CD4-positive, alpha-beta memory T cell (primary cell): ENCODE results near the gene MTREX. TPM values are rescaled to one million over a fixed set of nuclear protein-coding genes. Genes with fewer than 3 reads are reported as not detected.

Experiments used
- CTCF ChIA-PET: fragments of 350-600 bp; sonication (Branson Sonifier 250); formaldehyde crosslinking; loops from one replicate; lab custom pipeline; 2021; ENCODE audit warnings: inconsistent platforms; ENCODE audit not compliant: partially characterized antibody; lab: Charles Lee
- POLR2A ChIA-PET: fragments of 350-600 bp; sonication (Branson Sonifier 250); formaldehyde crosslinking; loops from one replicate; lab custom pipeline; 2021; ENCODE audit not compliant: partially characterized antibody; lab: Charles Lee
- DNase-seq, 5 donors: peaks; one replicate each; pipeline versions ENCODE4 v3.0.0 to v3.0.0-alpha.2; 2020 to 2022; ENCODE audit warnings: mixed read lengths in 1 of 5
- H3K27ac ChIP-seq: one replicate; pipeline ENCODE4 v1.7.0; 2013; ENCODE audit warnings: low read depth, low read length
- H3K27me3 ChIP-seq: 2 replicates; pipeline ENCODE4 v1.7.0; 2013; ENCODE audit warnings: mild to moderate bottlenecking, low read length, moderate library complexity; ENCODE audit not compliant: insufficient read depth
- H3K36me3 ChIP-seq: 2 replicates; pipeline ENCODE4 v1.7.0; 2013; ENCODE audit warnings: mild to moderate bottlenecking, low read length, moderate library complexity; ENCODE audit not compliant: insufficient read depth
- H3K4me1 ChIP-seq: 2 replicates; pipeline ENCODE4 v1.7.0; 2013; ENCODE audit warnings: mild to moderate bottlenecking, low read length, moderate library complexity; ENCODE audit not compliant: insufficient read depth
- H3K4me3 ChIP-seq, 2 donors: one replicate each; pipeline ENCODE4 v1.7.0; 2013; ENCODE audit warnings: low read length in 2 of 2, mild to moderate bottlenecking in 1 of 2
- H3K9me3 ChIP-seq, 2 donors: one replicate each; pipeline ENCODE4 v1.7.0; 2013; ENCODE audit warnings: low read length in 2 of 2, control low read depth in 1 of 2; ENCODE audit not compliant: control insufficient read depth in 1 of 2
- H3K27ac Mint-ChIP-seq, 7 donors: one replicate each; pipeline ENCODE4 v1.8.0; 2020 to 2021; ENCODE audit warnings: mixed read lengths in 7 of 7, mild to moderate bottlenecking in 6 of 7, inconsistent platforms in 3 of 7, moderate library complexity in 3 of 7
- H3K27me3 Mint-ChIP-seq, 2 donors: one replicate each; pipeline ENCODE4 v1.8.0; 2020 to 2021; ENCODE audit warnings: mixed read lengths in 2 of 2
- H3K36me3 Mint-ChIP-seq, 2 donors: one replicate each; pipeline ENCODE4 v1.8.0; 2020 to 2021; ENCODE audit warnings: mixed read lengths in 2 of 2, inconsistent platforms in 1 of 2, mild to moderate bottlenecking in 1 of 2
- H3K4me1 Mint-ChIP-seq, 4 donors: one replicate each; pipeline ENCODE4 v1.8.0; 2020 to 2021; ENCODE audit warnings: mixed read lengths in 4 of 4, mild to moderate bottlenecking in 1 of 4
- H3K4me3 Mint-ChIP-seq, 8 donors: one replicate each; pipeline ENCODE4 v1.8.0; 2020 to 2021; ENCODE audit warnings: mixed read lengths in 8 of 8, mild to moderate bottlenecking in 7 of 8, moderate library complexity in 6 of 8, inconsistent platforms in 3 of 8
- H3K9me3 Mint-ChIP-seq, 8 donors: one replicate each; pipeline ENCODE4 v1.8.0; 2020 to 2021; ENCODE audit warnings: mixed read lengths in 8 of 8, mild to moderate bottlenecking in 5 of 8, inconsistent platforms in 3 of 8, moderate library complexity in 1 of 8
- intact Hi-C: fragments of 100-400 bp; cut with micrococcal nuclease; formaldehyde crosslinking; loops from one replicate; pipeline ENCODE4 v1.15.1; 2023
- polyA plus RNA-seq, 2 donors: library from polyadenylated mRNA; unstranded; fragments of 300-500 nt; fragmentation: Illumina TruSeq; gene quantifications; one replicate each; pipeline ENCODE4 v1.2.3, GENCODE V29; 2021
- total RNA-seq, 2 experiments: library from RNA; stranded (reverse); gene quantifications; one replicate each; pipeline ENCODE4 v1.2.3, GENCODE V29; 2021

The MTREX gene
- total and polyA plus RNA-seq, 4 experiments from 2014 or later, result 28.8 to 82.2 (median 55.4) TPM

- Mint-ChIP-seq H3K4me1 (peaks cover 0 to 1% (median under 1%) of the 10 kb centered on the region in 4 donors), H3K27ac (no peak overlapping the region), H3K27me3 (no peaks in the 10 kb centered on the region), H3K36me3 (peaks cover 5 to 18% of the 10 kb centered on the region in 2 donors), H3K9me3 (no peaks in the 10 kb centered on the region), H3K4me3 (no peak overlapping the region)
- H3K9me3 ChIP-seq, result no peaks in the 10 kb centered on the region
- no peaks in the 10 kb centered on the region for H3K27me3 ChIP-seq
- intact Hi-C loops, result no loop called here
- no peak for DNase-seq
- H3K4me3 ChIP-seq, result no peak overlapping the region
- H3K27ac ChIP-seq, result no peak overlapping the region
- CTCF ChIA-PET, result no interaction called here
- no peaks in the 10 kb centered on the region for H3K36me3 ChIP-seq
- no peaks in the 10 kb centered on the region for H3K4me1 ChIP-seq
- POLR2A ChIA-PET, result no interaction called here
Observed at GRCh38 chr5:55459572-55459971, 151.8 kb downstream of the MTREX start.

DNA sequence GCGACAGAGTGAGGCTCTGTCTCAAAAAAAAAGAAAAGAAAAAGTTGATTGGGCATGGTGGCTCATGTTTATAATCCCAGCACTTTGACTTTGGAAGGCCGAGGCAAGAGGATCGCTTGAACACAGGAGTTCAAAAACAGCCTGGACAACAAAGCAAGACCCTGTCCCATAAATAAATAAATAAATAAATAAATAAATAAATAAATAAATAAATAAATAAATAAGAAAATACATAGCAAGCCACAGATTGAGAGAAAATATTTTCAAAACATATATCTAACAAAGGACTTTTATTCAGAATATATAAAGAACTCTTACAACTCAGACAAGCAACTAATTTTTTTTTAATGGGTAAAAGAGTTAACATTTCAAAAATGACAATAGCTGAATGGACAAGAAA is 155.8 kb downstream of the MTREX start:
- no peak overlapping the region for H3K4me3 Mint-ChIP-seq
- ChIA-PET CTCF (interaction anchor here (1.0 kb wide), 1 partner anchor 10 kb away, joined by 3 read pairs; no protein-coding TSS in a partner anchor), POLR2A (no interaction called here)
- intact Hi-C loops, result no loop called here
- Histone ChIP-seq H3K9me3 (no peaks in the 10 kb centered on the region), H3K4me3 (no peak overlapping the region), H3K27ac (no peak overlapping the region), H3K4me1 (no peaks in the 10 kb centered on the region), H3K36me3 (no peaks in the 10 kb centered on the region), H3K27me3 (no peaks in the 10 kb centered on the region)
- no peak for DNase-seq
- peaks cover 0 to 7% (median under 1%) of the 10 kb centered on the region in 4 donors for H3K4me1 Mint-ChIP-seq
- H3K27ac Mint-ChIP-seq, result no peak overlapping the region
- no peaks in the 10 kb centered on the region for H3K27me3 Mint-ChIP-seq
- H3K36me3 Mint-ChIP-seq, result peaks cover 11 to 29% of the 10 kb centered on the region in 2 donors
- H3K9me3 Mint-ChIP-seq, result peaks cover 0 to 3% (median 0%) of the 10 kb centered on the region in 8 donors

- no peak for DNase-seq
- no peaks in the 10 kb centered on the region for H3K27me3 ChIP-seq
- peaks cover 11 to 28% of the 10 kb centered on the region in 2 donors for H3K36me3 Mint-ChIP-seq
- no peak overlapping the region for H3K27ac ChIP-seq
- ChIA-PET POLR2A (interaction anchor here (0.6 kb wide), 1 partner anchor 1048 kb away, joined by 4 read pairs; no protein-coding TSS in a partner anchor), CTCF (no interaction called here)
- H3K27ac Mint-ChIP-seq, result no peak overlapping the region
- intact Hi-C loops, result no loop called here
- peaks cover 0 to 9% (median 0%) of the 10 kb centered on the region in 4 donors for H3K4me1 Mint-ChIP-seq
- H3K4me3 Mint-ChIP-seq, result no peak overlapping the region
- no peaks in the 10 kb centered on the region for H3K9me3 ChIP-seq
- H3K27me3 Mint-ChIP-seq, result no peaks in the 10 kb centered on the region
- H3K36me3 ChIP-seq, result no peaks in the 10 kb centered on the region
- no peaks in the 10 kb centered on the region for H3K4me1 ChIP-seq
- no peak overlapping the region for H3K4me3 ChIP-seq
- peaks cover 0 to 3% (median 0%) of the 10 kb centered on the region in 8 donors for H3K9me3 Mint-ChIP-seq
Observed at GRCh38 chr5:55467862-55468551, 160.2 kb downstream of the MTREX start.

GRCh38 chr5:55469839-55470238 is 162.1 kb downstream of the MTREX start:
- POLR2A ChIA-PET, result no interaction called here
- no peak for DNase-seq
- H3K4me3 ChIP-seq, result no peak overlapping the region
- Mint-ChIP-seq H3K9me3 (peaks cover 0 to 3% (median 0%) of the 10 kb centered on the region in 8 donors), H3K4me3 (no peak overlapping the region), H3K4me1 (peaks cover 0 to 9% (median 0%) of the 10 kb centered on the region in 4 donors), H3K27ac (no peak overlapping the region), H3K36me3 (peaks cover 11 to 21% of the 10 kb centered on the region in 2 donors), H3K27me3 (no peaks in the 10 kb centered on the region)
- H3K9me3 ChIP-seq, result no peaks in the 10 kb centered on the region
- CTCF ChIA-PET, result no interaction called here
- H3K27me3 ChIP-seq, result no peaks in the 10 kb centered on the region
- H3K27ac ChIP-seq, result no peak overlapping the region
- intact Hi-C loops, result no loop called here
- no peaks in the 10 kb centered on the region for H3K36me3 ChIP-seq
- no peaks in the 10 kb centered on the region for H3K4me1 ChIP-seq

DNA sequence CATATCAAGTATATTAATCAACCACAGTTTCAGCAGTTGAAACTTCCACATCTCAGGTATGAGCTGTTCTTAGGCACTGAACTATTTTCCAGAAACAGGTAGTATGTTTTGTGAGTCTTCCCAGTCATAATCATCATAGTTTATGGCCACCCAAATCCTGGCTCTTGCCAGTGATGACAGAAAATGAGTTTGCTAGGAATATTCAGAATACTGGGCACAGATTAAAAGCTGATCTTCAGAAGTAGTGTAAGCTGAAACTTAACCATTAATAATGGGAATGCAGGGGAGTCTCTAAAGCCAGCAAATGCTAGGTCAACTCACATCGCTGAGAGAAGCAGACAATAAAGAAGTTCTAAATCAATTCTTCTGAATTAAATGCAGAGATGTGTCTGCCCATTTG is 162.5 kb downstream of the MTREX start:
- no peak overlapping the region for H3K4me3 ChIP-seq
- H3K4me1 Mint-ChIP-seq, result peaks cover 0 to 9% (median 0%) of the 10 kb centered on the region in 4 donors
- peak overlapping the region in 1 of 7 donors; percentile 22 for H3K27ac Mint-ChIP-seq
- no peaks in the 10 kb centered on the region for H3K27me3 ChIP-seq
- POLR2A ChIA-PET, result no interaction called here
- no peak overlapping the region for H3K27ac ChIP-seq
- intact Hi-C loops, result no loop called here
- H3K9me3 ChIP-seq, result no peaks in the 10 kb centered on the region
- no peaks in the 10 kb centered on the region for H3K27me3 Mint-ChIP-seq
- no peaks in the 10 kb centered on the region for H3K36me3 ChIP-seq
- H3K4me1 ChIP-seq, result no peaks in the 10 kb centered on the region
- no peak overlapping the region for H3K4me3 Mint-ChIP-seq
- CTCF ChIA-PET, result no interaction called here
- peaks cover 0 to 3% (median 0%) of the 10 kb centered on the region in 8 donors for H3K9me3 Mint-ChIP-seq
- DNase-seq, result no peak
- H3K36me3 Mint-ChIP-seq, result peaks cover 11 to 21% of the 10 kb centered on the region in 2 donors

DNA sequence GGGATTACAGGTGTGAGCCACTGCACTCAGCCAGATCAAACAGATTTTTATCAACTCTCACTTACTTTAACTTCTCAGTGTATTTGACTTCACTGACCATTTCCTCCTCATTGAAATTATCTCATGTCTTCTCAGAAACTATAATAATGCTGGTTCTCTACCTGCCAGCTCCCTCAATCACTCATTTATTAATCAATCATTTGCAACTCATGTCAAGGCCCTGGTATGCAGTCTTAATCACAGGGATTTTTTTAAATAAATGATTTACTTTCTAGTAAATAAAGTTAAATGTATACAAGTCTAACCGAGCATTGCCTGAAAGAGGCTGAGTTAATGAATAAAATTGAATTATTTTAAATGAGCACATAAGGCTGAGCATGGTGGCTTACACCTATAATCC is 163.7 kb downstream of the MTREX start:
- intact Hi-C loops, result no loop called here
- Mint-ChIP-seq H3K9me3 (no peaks in the 10 kb centered on the region), H3K36me3 (peaks cover 6 to 11% of the 10 kb centered on the region in 2 donors), H3K4me3 (no peak overlapping the region), H3K27me3 (no peaks in the 10 kb centered on the region), H3K27ac (no peak overlapping the region), H3K4me1 (peaks cover 0 to 5% (median 0%) of the 10 kb centered on the region in 4 donors)
- POLR2A ChIA-PET, result no interaction called here
- CTCF ChIA-PET, result no interaction called here
- no peaks in the 10 kb centered on the region for H3K9me3 ChIP-seq
- no peak for DNase-seq
- H3K4me3 ChIP-seq, result no peak overlapping the region
- no peaks in the 10 kb centered on the region for H3K4me1 ChIP-seq
- no peaks in the 10 kb centered on the region for H3K36me3 ChIP-seq
- H3K27me3 ChIP-seq, result no peaks in the 10 kb centered on the region
- H3K27ac ChIP-seq, result no peak overlapping the region

DNA sequence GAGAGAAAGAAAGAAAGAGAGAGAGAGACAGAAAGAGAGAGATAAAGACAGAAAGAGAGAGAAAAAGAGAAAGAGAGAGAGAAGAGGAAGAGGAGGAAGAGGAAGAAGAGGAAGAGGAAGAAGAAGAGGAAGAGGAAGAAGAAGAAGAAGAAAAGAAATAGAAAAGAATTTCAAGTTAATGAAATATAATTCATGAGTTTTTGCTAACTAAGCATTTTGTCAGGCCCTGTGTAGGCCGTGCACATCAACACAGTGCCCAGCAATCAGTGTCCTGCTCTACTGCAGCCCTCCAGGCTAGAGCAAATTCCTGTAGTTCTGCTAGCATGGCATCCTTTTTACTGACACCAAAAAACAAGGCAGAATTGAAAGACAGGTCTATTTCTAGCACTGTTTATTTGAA is 164.9 kb downstream of the MTREX start:
- Mint-ChIP-seq H3K27me3 (no peaks in the 10 kb centered on the region), H3K27ac (no peak overlapping the region), H3K9me3 (no peaks in the 10 kb centered on the region), H3K4me3 (no peak overlapping the region), H3K36me3 (peaks cover 3 to 4% of the 10 kb centered on the region in 2 donors), H3K4me1 (peaks cover 0 to 1% (median 0%) of the 10 kb centered on the region in 4 donors)
- intact Hi-C loops, result no loop called here
- no peaks in the 10 kb centered on the region for H3K27me3 ChIP-seq
- DNase-seq, result no peak
- ChIA-PET POLR2A (no interaction called here), CTCF (interaction anchor here (1.0 kb wide), 1 partner anchor 8 kb away, joined by 3 read pairs; no protein-coding TSS in a partner anchor)
- H3K9me3 ChIP-seq, result no peaks in the 10 kb centered on the region
- H3K27ac ChIP-seq, result no peak overlapping the region
- no peaks in the 10 kb centered on the region for H3K4me1 ChIP-seq
- H3K36me3 ChIP-seq, result no peaks in the 10 kb centered on the region
- H3K4me3 ChIP-seq, result no peak overlapping the region
